Gastrocnemius medialis (tissue), 4 donors: ENCODE data around the gene SCG5. TPM values are rescaled to one million over a fixed set of nuclear protein-coding genes. Genes with fewer than 3 reads are reported as not detected.

ENCODE experiments used
- ATAC-seq, 2 donors: fragments of 150-250 bp; one replicate each; pipeline ENCODE4 v1.9.1; 2016
- DNase-seq, 2 donors: peaks; one replicate each; pipeline ENCODE4 v3.0.0-alpha.2; 2019
- H3K27ac ChIP-seq, 4 donors: fragments of 200-600 bp; sonication (generic); 1 replicate in 1 of 4; 2 replicates in 3 of 4; pipeline ENCODE4 v1.5.1; 2016 to 2018; ENCODE audit warnings: mild to moderate bottlenecking in 2 of 4, moderate library complexity in 1 of 4
- H3K27me3 ChIP-seq, 3 donors: fragments of 200-600 bp; sonication (generic) in 2 of 3; 1 replicate in 1 of 3; 2 replicates in 2 of 3; pipeline versions ENCODE4 v1.5.1 to v1.6.0; 2016 to 2019; ENCODE audit warnings: mild to moderate bottlenecking in 1 of 3, moderate library complexity in 1 of 3
- H3K36me3 ChIP-seq, 2 donors: fragments of 200-600 bp; sonication (generic) in 1 of 2; one replicate each; pipeline ENCODE4 v1.5.1; 2017 to 2018
- H3K4me1 ChIP-seq, 2 donors: fragments of 200-600 bp; sonication (generic) in 1 of 2; one replicate each; pipeline ENCODE4 v1.5.1; 2016 to 2017; ENCODE audit warnings: mild to moderate bottlenecking in 2 of 2
- H3K4me3 ChIP-seq, 4 donors: fragments of 200-600 bp; sonication (generic) in 3 of 4; 1 replicate in 1 of 4; 2 replicates in 3 of 4; pipeline ENCODE4 v1.5.1; 2016 to 2019; ENCODE audit warnings: mild to moderate bottlenecking in 2 of 4
- H3K9me3 ChIP-seq, 3 donors: fragments of 200-600 bp; sonication (generic) in 2 of 3; 1 replicate in 1 of 3; 2 replicates in 2 of 3; pipeline ENCODE4 v1.5.1; 2016 to 2019
- POLR2A ChIP-seq, 2 donors: fragments of 450-650 bp; IDR thresholded peaks; one replicate each; pipeline ENCODE4 v1.6.1; 2017; ENCODE audit warnings: antibody characterized with exemption in 2 of 2, mild to moderate bottlenecking in 2 of 2, moderate library complexity in 2 of 2
- in situ Hi-C, 4 donors: fragments of 200-750 bp; cut with MboI; loops; one replicate each; pipeline versions ENCODE4 v1.15.0 to v1.8.0; 2017; ENCODE audit warnings: low sequenced_read_pairs in 4 of 4
- intact Hi-C: fragments of 100-400 bp; cut with DNase I; formaldehyde crosslinking; loops from one replicate; pipeline ENCODE4 v1.15.1; 2023; ENCODE audit warnings: low total_unique reads
- total RNA-seq, 4 donors: library from RNA; depleted of rRNA; stranded (reverse); fragments of >200 nt; gene quantifications; one replicate each; pipeline versions ENCODE4 v1.1.0 to v1.2.3, GENCODE V29; 2016
- TF ChIP-seq, protein P1 (sequence below), 5 experiments: fragments of 450-650 bp in 3 of 5; fragments of 200-600 bp in 2 of 5; sonication (generic) in 2 of 5; IDR thresholded peaks in 4 of 5; conservative IDR thresholded peaks in 1 of 5; 1 replicate in 4 of 5; 2 replicates in 1 of 5; pipeline ENCODE4 v1.5.1; 2016 to 2019; ENCODE audit warnings: antibody characterized with exemption in 5 of 5, mild to moderate bottlenecking in 3 of 5, moderate library complexity in 3 of 5

Gene SCG5
- total RNA-seq, 4 donors from 2014 or later, result 0.53 TPM; not detected in 3

DNA sequence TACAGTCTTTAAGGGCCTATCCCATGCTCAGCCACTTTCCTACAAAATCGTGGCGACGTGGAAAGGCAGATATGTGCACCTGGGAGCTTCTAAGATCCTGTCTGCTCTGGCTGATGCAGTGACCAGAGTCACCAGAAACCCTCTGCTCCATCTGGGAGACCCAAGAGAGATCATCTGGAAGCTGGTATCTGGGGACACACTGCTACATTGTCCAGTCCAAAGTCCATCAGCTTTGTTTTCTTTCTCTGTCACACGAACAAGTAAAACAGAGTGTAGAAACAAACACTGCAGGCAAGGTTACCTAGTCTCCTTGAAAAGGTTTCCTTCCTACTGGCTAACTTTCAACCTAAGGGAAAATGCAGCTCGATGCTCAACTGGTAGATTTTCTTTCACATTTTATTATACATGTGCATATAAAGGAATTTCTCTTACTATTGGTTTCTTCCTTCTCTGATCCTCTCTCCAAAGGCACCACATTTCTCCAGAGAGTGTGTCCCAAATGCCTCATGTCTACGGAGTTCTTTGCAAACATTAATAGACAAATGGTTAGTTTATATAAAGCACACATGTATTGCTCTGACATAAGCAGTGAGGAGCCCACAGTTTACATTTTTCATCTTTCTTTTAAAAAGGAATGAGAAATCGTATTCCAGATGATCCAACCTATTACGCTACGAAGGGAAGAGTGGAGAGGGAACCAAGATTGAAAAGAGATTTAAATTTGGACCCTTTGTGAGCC, 68.0 kb downstream of the SCG5 start:
- Histone ChIP-seq H3K36me3 (no peaks in the 10 kb centered on the region), H3K9me3 (no peaks in the 10 kb centered on the region), H3K4me1 (no peaks in the 10 kb centered on the region), H3K4me3 (no peak overlapping the region), H3K27me3 (peaks cover 0 to 9% (median 4%) of the 10 kb centered on the region in 3 donors), H3K27ac (no peak overlapping the region)
- ATAC-seq (no peak), DNase-seq (no peak)
- in situ Hi-C loops (no loop called here), intact Hi-C loops (no loop called here)
- TF ChIP-seq POLR2A (IDR thresholded peaks at IDR 0.05), result no peak
- TF ChIP-seq, protein P1, sequence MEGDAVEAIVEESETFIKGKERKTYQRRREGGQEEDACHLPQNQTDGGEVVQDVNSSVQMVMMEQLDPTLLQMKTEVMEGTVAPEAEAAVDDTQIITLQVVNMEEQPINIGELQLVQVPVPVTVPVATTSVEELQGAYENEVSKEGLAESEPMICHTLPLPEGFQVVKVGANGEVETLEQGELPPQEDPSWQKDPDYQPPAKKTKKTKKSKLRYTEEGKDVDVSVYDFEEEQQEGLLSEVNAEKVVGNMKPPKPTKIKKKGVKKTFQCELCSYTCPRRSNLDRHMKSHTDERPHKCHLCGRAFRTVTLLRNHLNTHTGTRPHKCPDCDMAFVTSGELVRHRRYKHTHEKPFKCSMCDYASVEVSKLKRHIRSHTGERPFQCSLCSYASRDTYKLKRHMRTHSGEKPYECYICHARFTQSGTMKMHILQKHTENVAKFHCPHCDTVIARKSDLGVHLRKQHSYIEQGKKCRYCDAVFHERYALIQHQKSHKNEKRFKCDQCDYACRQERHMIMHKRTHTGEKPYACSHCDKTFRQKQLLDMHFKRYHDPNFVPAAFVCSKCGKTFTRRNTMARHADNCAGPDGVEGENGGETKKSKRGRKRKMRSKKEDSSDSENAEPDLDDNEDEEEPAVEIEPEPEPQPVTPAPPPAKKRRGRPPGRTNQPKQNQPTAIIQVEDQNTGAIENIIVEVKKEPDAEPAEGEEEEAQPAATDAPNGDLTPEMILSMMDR (IDR thresholded peaks at IDR 0.05 in 4 of 5, conservative IDR thresholded peaks at IDR 0.05 in 1 of 5), result no peak

DNA sequence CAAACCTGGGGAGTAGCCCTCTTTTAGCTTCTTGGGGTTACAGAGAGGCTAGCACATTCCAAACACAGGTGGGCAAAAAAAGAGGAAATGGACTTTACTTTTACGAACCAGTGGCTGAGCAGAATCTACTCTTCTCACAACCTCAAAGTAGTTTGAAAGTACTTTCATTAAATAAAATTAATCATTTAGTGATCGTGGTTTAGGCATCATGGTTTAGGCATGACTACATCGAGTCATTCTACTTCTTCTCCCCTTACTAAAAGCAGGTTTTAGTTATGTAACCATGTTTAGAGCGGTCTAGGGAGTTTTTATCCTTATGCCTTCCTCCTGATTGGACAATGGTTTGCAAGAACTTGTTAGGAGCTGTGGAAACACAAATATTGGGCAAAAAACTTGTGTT, 73.8 kb downstream of the SCG5 start:
- intact Hi-C loops (no loop called here), in situ Hi-C loops (no loop called here)
- no peaks in the 10 kb centered on the region for H3K36me3 ChIP-seq
- DNase-seq (no peak), ATAC-seq (no peak)
- H3K27ac ChIP-seq, result no peak overlapping the region
- peaks cover 48 to 60% (median 55%) of the 10 kb centered on the region in 3 donors for H3K27me3 ChIP-seq
- TF ChIP-seq, protein P1 (IDR thresholded peaks at IDR 0.05 in 4 of 5, conservative IDR thresholded peaks at IDR 0.05 in 1 of 5), result no peak
- TF ChIP-seq POLR2A (IDR thresholded peaks at IDR 0.05), result no peak
- H3K4me3 ChIP-seq, result no peak overlapping the region
- H3K9me3 ChIP-seq, result no peaks in the 10 kb centered on the region
- H3K4me1 ChIP-seq, result no peaks in the 10 kb centered on the region

DNA sequence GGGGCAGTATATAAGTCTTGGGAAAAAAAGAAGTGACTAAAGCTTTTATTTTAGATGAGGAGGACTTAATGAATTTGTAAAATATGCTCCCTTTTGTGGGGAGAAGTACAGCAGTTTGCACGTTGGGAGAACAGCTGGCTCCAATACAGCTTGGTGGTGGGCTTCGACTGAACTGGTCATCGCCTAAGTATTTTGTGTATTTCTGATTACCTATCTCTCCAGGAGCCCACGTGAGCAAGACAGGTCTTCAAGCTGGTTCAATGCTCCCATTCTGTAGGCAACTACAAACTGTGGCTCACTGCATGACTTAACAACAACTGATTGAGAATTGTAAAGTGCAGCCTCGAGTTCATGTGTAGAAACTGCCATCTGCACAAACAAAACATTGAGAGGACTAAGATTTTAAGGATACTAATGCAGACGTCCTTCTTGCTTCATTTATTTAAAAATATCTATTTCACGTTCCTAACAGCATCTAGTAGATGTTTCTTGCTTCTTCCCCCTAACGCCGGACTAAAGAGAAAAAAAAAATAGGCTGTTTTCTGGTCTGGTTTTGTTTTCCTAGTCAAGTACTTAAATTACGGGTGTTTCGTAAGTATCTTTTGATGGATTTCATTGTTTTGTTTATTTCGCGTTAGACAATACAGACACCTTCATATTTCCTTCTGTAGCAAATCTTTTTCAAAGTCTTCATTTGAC, 74.9 kb downstream of the SCG5 start:
- H3K9me3 ChIP-seq, result no peaks in the 10 kb centered on the region
- DNase-seq, result no peak
- H3K4me1 ChIP-seq, result no peaks in the 10 kb centered on the region
- TF ChIP-seq POLR2A (IDR thresholded peaks at IDR 0.05), result no peak
- TF ChIP-seq, protein P1 (IDR thresholded peaks at IDR 0.05 in 4 of 5, conservative IDR thresholded peaks at IDR 0.05 in 1 of 5), result no peak
- H3K27me3 ChIP-seq, result peaks cover 51 to 66% (median 64%) of the 10 kb centered on the region in 3 donors
- no peak overlapping the region for H3K27ac ChIP-seq
- no peak for ATAC-seq
- intact Hi-C loops, result no loop called here
- in situ Hi-C loops, result no loop called here
- H3K4me3 ChIP-seq, result no peak overlapping the region
- no peaks in the 10 kb centered on the region for H3K36me3 ChIP-seq

DNA sequence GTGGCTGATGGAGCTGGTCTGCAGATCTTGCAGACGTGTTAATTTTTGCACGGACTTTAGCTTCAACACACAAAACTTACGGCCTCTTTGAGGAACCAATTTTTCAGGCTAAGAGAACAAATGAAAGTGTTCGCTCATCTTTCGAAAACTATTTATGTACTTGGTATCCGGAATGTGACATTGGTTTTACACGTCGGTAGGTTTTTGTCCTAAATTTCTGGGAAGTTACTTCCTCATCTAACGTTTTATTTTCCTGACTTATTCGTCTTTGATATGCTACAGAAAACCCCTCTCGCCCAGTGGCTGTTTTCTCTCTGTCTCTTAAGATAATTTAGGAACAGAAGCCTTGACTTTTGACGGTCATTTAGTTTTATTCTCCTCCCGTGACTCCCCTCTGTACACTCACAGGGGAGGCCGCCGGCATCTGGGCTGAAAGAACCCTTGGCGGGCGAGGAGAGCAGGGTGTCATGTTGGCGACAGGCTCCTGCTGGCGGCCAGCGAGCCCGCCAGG, 75.5 kb downstream of the SCG5 start:
- DNase-seq (no peak), ATAC-seq (no peak)
- peak overlapping the region; percentile 22 to 52 (median 36) for H3K4me3 ChIP-seq
- in situ Hi-C loops (no loop called here), intact Hi-C loops (no loop called here)
- H3K36me3 ChIP-seq, result no peaks in the 10 kb centered on the region
- no peaks in the 10 kb centered on the region for H3K9me3 ChIP-seq
- TF ChIP-seq POLR2A (IDR thresholded peaks at IDR 0.05), result no peak
- TF ChIP-seq, protein P1 (IDR thresholded peaks at IDR 0.05 in 4 of 5, conservative IDR thresholded peaks at IDR 0.05 in 1 of 5), result no peak
- no peak overlapping the region for H3K27ac ChIP-seq
- H3K4me1 ChIP-seq, result no peaks in the 10 kb centered on the region
- peaks cover 51 to 67% (median 66%) of the 10 kb centered on the region in 3 donors for H3K27me3 ChIP-seq
